CD4-positive, alpha-beta T cell treated with Interleukin-2 at 100 ng/mL for 4 hours (primary cell): Measurements from ENCODE around the gene DCAF6.
"Not testable (repeated sequence)": the region's sequence is repeated elsewhere in the genome, so short reads cannot be mapped to it uniquely, and the experiment has no call there.

ENCODE experiments used
- DNase-seq: peaks from one replicate; pipeline ENCODE4 v3.0.0-alpha.2; 2020; ENCODE audit warnings: low spot score

The DCAF6 gene, protein sequence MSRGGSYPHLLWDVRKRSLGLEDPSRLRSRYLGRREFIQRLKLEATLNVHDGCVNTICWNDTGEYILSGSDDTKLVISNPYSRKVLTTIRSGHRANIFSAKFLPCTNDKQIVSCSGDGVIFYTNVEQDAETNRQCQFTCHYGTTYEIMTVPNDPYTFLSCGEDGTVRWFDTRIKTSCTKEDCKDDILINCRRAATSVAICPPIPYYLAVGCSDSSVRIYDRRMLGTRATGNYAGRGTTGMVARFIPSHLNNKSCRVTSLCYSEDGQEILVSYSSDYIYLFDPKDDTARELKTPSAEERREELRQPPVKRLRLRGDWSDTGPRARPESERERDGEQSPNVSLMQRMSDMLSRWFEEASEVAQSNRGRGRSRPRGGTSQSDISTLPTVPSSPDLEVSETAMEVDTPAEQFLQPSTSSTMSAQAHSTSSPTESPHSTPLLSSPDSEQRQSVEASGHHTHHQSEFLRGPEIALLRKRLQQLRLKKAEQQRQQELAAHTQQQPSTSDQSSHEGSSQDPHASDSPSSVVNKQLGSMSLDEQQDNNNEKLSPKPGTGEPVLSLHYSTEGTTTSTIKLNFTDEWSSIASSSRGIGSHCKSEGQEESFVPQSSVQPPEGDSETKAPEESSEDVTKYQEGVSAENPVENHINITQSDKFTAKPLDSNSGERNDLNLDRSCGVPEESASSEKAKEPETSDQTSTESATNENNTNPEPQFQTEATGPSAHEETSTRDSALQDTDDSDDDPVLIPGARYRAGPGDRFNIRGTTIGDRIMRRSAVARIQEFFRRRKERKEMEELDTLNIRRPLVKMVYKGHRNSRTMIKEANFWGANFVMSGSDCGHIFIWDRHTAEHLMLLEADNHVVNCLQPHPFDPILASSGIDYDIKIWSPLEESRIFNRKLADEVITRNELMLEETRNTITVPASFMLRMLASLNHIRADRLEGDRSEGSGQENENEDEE

DNA sequence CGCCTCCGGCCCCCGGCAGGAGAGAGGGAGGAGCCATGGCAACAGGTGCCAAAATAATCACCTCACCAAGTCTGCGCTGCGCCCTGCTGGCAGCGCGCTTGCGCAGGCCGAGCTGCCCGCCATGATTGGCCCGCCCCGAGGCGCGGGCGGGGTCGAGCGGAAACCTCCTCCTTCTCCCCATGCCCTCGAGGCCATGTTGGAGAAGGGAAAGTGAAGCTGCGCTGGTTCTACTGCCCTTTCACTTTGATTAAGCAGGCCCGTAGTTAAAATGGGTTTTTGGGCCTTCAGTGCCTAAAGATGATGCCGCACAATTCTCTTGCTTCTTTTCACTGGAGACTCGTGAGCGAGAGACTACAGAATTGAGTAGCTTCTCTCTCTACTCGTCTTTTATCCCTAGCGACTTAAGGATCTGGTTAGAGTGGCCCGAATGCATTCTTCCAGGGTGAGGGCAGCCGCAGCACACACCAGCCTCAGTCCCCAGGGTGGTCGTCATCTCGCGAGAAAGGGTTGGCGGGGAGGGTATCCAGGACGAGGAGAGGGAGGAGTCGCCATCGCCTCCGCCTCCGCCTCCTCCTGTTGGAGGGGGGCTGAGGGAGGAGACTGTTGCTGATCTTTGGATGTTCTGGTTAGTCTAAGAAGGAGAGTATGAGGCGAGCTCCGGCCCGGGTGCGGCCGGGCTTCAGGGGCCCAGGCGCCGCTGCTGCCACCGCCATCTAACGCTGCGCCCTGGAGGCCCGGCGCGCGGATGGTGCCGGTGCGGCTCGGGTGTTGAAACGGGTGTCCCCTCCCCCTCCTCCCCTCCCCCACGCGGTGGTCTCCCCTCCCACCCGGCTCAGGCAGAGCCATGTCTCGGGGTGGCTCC lies at the start of gene DCAF6:
DCAF6 (plus strand) TSS at position 616 of the 862 bp plus-strand sequence; CDS start at position 845, 229 bp downstream.
- DNase-seq, result peak; percentile 99

DNA sequence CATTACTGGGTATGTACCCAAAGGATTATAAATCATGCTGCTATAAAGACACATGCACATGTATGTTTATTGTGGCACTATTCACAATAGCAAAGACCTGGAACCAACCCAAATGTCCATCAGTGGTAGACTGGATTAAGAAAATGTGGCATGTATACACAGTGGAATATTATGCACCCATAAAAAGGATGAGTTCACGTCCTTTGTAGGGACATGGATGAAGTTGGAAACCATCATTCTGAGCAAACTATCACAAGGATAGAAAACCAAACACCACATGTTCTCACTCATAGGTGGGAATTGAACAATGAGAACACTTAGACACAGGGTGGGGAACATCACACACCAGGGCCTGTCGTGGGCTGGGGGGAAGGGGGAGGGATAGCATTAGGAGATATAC lies 49.3 kb upstream of the DCAF6 start:
- not testable (repeated sequence) for DNase-seq

DNA sequence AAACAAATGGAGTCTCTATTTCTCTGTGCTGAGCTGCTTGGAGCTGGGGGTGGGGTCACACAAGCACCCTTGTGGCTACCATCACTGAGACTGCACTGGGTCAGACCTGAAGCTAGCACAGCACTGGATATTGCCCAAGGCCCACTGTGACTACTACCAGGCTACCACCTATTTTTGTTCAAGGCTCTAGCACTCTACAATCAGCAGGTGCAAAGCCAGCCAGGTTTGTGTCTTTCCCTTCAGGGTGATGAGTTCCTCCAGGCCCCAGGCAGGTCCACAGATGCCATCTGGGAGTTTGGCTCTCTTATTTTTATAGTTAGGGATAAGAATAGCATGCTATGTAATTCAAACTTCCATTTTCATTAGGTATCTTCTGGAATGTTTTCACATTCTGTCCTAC lies 46.1 kb upstream of the DCAF6 start:
- DNase-seq, result no peak

DNA sequence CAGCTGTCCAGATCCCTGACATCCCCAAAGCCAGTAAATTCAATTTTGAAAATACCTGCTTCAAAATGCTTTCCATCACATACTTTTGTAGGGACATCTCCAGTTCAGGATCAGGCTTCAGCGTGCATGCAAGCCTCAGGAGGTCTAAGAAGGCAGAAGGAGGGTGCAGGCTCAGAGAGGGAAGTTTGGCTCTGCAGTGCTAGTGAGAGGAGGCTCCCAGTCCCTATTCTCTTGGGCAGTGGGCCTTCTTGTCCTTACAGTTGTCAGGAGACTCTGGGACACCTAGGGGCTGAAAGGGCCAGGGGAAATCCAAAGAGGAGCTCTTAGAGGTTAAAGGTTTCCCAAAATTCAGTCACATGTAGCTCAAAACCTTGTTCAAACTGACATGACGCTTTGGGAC lies 42.7 kb upstream of the DCAF6 start:
- no peak for DNase-seq

DNA sequence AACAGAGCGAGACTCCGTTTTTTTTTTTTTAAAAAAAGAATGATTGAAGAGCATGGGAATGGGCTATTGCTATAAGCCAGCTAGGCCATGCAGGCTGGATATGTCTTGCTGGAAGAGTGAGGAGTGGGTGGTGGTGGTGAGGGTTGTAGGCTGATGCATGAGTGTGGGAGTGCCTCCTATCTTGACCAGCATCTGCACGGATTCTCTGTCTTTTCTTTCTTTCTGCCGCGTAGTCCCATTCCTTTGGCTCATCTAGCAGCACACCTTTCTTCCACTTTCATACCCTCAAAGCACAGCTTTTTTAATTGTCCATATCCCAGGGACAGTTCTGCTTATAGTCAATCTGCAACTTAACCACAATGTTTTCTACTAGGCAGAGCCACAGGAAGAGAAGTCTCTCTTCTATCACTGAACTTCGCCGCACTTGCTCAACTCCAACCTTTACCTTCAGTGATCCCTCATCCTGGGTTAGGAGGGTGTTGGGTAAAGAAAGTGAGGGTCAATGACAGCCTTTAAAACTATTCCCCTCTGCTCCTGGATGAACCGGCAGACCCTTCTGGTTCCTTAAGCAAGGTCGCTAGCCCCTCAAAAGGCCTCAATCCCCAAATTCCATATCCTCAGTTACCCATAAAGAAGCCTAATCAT lies 37.8 kb upstream of the DCAF6 start:
- DNase-seq, result no peak

DNA sequence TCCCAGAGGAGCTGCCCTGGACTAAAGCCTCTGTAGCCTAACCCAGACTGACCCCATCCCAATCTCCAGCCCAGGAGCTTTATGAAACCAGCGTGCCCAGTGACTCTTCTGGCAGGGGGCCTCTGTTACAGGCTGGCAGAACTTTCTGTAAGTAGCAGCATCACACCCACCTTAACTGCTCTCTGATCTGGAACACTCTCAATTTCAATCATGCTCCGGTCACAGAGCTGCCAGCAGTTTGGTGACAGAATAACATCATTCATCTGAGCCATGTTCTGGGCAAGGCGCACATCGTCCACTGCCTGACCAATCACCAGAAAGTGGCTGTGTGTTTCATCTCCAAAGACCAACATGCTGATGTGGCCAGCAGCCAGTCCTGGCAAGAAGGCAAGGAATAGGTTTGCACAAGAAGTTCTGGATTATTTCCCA lies 37.2 kb upstream of the DCAF6 start:
- DNase-seq, result no peak

DNA sequence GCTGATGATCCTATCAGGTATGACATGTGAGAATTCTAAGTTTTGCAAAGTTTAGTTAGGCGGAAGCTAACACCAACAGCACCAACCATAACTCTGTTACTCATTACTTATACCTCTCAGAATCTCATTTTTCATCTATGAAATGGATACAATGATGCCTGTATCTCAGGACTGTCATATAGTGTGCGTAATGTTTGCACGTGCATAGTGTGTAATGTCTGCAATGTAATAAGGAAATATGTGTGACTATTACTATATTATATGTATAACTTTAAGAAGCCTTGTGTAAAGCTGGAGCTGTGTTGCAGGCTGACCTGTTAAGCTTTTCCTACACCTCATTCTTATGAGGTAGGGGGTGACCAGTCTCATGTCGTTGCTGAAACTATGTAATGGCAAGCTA lies 35.6 kb upstream of the DCAF6 start:
- no peak for DNase-seq

DNA sequence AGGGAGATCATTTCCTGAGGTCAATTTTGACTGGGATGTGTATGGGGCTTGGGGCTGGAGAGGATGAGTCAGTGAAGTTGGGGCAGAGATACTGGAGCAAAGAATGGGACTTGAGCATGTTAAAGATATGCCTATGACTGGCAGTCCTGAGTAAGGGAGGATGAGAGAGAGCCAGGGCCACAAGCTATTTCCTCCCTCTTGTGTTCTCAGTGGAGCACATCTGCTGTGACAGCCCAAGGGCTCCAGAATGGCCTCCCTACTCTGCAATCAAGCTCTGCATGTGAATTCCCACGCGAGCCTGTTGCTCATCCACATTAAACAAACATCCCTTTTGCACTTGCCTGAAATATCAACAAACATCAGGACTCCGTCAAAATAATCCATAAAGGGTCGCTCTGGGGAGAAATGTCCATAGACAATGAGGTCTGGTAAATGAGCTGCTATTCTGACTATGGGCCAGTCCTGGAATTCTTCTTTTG lies 31.8 kb upstream of the DCAF6 start:
- no peak for DNase-seq

DNA sequence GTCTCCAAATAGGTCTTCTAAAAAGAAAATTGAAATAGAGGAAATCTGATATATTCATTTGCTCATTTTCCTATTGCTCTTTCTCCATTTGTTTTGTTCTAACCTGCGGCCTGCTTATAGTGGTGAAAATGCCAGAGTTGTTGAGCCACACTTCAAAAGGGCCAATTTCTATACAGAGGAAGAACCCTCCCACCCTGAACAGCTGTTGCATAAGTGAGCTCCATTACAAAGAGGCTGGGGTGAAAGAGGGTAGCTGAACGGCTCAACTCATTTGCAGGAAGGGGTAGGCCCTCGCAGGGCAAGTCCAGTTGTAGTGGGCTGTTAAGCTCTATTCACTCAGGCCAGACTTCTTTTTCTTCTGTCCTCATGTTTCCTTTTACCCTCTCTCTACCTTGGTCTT lies 31.3 kb upstream of the DCAF6 start:
- no peak for DNase-seq

DNA sequence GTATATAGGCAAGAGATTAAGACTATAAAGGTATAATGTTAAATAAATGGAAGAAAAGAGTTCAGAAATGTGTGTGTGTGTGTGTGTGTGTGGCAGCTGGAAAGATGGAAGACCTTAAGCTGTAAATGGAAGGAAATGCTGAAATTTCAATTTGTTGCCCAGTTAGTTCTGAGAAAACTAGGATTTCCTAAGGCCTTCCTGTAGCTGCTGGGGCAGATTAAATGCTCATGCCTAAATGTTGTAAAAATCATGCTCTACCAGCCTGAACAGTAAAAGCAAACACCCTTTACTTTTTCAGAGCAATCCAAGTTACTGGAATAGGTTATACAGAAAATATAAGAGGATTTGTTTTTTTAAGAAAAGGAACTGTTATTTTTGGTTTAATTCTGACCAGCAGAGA lies 30.8 kb upstream of the DCAF6 start:
- no peak for DNase-seq

DNA sequence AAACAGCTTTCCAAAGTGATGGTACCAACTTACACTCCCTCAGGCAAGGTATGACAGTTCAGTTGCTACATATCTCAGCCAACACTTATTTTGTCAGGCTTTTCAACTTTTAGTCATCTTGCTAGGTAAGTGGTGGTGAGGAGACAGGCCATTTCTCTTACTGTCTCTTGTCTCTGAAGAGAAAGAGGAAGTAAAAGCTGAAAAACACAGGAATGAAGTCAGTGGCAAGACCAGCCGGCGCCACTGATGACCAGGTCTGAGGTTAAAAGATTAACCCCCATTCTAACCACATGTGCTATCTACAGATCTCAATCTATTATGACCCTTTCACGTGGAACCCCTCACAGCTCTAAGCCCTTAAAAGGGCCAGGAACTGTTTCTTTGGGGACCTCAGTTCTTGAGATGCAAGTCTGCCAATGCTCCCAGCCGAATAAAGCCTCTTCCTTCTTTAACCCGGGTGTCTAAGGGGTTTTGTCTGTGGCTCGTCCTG lies 26.7 kb upstream of the DCAF6 start:
- DNase-seq, result no peak

DNA sequence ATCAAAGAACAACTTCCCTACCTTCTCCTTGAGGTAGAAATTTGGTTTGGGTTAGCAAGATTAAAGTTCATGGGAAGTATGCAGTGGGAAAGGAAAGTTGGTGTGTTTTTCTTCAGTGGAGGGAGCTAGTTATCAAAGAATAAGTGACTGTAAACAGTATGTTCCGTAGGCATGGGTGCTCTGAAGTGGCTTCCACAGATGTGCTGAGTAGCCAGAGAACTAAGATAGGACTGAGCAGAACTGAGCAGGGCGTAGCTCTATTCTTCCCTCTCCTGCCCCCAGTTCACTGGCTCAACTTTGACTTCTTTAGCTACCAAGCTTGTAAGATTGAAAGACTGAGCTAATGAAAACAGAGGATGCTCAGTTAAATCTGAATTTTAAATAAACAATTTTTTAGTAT lies 26.0 kb upstream of the DCAF6 start:
- DNase-seq, result no peak

DNA sequence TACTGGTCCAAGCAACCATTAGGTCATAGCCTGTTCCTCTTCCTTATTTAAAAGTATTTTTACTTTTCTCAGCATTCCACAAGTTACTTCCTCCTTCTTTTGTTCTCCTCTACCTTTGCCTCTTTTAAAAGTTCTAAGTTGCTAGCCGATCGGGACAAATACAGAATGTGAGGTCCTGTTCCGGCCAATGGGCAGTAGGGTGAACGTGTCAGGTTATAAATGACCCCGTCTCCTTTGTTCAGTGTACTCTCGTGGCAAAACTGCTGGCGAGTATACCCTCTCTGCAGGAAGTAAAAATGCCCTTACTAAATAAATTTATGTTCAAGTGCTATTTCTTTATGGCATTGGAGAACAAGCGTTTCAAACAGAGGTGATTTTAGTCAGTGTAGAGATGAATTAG lies 25.1 kb upstream of the DCAF6 start:
- DNase-seq, result no peak

DNA sequence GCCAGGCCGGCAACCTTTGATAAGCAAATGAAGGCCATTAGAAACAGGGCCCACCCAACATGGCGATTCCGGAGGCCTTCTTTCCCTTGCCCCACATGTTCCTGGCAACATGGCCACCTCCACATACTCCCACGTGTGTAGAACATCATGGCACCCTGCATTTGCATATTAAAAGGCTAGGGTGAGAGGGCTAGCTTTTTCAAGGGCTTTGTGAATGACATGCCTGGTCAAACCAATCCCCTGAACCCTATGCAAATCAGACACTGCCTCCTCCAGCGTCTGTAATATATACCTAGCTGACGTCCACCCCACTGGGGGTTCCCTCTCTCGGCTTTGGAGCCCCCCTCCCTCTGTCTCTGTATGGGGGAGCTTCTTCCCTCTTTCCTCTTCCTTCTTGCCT lies 24.2 kb upstream of the DCAF6 start:
- DNase-seq, result no peak

DNA sequence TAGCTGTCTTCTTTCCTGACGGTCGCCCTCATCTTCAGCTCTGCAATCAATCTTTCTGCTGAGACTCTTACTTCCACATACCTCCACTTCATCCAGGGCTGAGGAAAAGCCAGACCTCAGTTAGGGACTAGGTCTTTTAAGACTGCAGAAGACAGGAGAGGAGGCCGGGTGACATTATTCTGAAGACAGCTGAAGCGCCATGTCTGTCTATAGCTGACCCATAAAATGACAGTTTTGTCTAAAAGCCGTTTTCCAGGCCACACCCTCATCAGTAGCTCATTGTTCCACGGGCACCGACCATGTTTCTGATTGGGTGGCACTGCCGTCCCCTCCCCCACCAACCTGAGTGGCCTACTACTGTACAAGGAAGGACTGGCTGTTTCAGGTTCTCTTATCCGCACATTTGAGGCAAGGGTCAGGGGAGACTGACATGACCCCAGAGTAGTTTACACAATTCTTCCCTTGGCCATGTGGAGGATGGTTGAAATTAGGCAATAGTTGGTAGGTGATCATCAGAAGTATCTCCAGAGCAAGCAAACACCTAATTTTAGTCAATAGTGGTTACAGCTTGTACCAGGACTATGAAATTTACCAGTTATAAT lies 22.5 kb upstream of the DCAF6 start, which contains the start of gene ADCY10:
ADCY10 (minus strand) TSS at position 240 of the 602 bp plus-strand sequence. CDS start 8,994 bp downstream, outside the sequence.
- no peak for DNase-seq

DNA sequence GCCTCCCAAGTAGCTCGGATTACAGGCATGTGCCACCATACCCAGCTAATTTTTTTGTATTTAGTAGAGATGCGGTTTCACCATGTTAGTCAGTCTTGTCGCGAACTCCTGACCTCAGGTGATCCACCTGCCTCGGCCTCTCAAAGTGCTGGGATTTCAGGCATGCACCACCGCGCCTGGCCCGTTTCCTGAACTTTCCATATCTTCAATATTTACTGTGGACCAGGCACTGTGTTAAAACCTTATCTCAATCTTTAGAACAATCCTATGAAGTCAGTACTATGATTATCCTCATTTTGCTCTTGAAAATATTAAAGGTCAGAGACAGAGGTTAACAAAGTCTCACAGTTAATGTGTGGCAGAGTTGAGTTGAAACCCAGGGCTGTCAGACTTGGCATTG lies 20.9 kb upstream of the DCAF6 start:
- no peak for DNase-seq

DNA sequence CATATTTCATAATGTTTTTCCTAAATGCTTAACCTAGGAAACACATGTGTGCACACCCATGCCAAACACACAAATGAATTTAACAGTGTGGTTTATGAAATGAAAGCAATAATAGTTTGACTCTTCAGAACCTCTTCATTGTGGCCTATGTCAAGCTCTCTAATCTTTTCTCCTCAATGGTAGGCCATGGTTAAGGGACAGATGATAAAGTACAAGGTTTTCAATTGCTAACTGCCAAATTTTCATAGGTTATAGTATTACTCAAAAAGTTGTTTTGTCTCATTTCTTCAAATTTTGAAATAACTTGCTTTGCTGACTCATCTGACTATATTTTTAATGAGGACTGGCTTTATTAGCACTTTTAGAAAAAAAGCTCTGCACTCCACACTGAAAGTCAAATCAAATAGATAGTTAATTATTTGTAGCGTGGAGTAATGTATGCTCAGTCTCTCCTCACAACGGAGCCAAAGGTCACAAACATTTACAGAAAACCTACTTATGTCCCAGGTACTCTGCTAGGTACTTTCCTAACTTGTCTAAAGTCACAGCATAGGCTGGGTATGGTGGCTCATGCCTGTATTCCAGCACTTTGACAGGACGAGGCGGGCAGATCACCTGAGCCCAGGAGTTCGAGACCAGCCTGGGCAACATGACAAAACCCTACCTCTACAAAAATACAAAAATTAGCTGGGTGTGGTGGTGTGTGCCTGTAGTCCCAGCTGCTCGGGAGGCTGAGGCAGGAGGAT lies 19.5 kb upstream of the DCAF6 start:
- DNase-seq, result no peak

DNA sequence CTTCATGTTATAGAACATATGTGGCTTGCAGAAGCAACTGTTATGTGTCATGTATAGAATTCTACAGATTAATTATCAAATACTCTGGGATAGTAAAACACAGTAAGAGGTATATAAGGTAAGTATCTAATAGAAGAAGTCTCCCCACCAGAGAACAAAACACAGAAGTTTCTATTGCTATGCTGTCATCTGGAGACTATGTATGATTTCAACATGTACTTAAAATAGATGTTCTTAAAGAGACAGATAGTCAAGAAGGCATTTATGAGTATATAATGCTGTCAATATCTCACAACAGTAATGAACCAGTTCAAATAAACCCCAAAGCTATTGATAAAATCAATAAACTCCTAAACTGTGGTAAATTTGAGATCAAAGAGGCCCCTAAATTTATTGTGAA lies 14.5 kb upstream of the DCAF6 start:
- DNase-seq, result no peak

DNA sequence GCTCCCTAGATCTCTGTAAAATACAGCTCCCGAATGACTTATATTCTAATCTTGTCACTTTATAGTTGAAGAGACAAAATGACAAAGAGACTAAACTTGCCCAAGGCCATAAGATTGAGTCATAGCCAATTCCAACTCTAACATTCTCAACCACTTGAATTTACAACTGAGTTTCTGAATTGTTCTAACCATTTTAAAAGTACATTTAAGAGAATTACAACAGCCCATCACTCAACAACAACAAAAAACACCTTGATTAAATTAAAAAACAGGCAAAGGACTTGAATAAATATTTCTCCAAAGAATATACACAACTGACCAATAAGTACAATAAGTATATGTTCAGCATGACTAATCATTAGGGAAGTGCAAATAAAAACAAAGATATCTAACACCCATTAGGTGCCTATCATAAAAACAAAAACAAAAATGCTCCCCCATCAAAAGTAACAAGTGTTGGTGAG lies 13.8 kb upstream of the DCAF6 start:
- no peak for DNase-seq
